GM12865 (cell line): ENCODE data around the gene IL17RE.

Experiments
- DNase-seq: peaks from one replicate; pipeline ENCODE4 v3.0.0; 2010; ENCODE audit warnings: low read depth
- H3K4me3 ChIP-seq: 2 replicates; pipeline ENCODE4 v1.5.1; 2011; ENCODE audit warnings: mild to moderate bottlenecking, low read depth, low read length, control low read depth
- TF ChIP-seq, protein P1 (sequence below): IDR thresholded peaks from 2 replicates; pipeline ENCODE4 v1.5.1; 2011; ENCODE audit warnings: low read length, control low read depth, low read depth, inconsistent platforms; ENCODE audit not compliant: insufficient read depth; ENCODE audit errors: missing control alignments

IL17RE gene

DNA sequence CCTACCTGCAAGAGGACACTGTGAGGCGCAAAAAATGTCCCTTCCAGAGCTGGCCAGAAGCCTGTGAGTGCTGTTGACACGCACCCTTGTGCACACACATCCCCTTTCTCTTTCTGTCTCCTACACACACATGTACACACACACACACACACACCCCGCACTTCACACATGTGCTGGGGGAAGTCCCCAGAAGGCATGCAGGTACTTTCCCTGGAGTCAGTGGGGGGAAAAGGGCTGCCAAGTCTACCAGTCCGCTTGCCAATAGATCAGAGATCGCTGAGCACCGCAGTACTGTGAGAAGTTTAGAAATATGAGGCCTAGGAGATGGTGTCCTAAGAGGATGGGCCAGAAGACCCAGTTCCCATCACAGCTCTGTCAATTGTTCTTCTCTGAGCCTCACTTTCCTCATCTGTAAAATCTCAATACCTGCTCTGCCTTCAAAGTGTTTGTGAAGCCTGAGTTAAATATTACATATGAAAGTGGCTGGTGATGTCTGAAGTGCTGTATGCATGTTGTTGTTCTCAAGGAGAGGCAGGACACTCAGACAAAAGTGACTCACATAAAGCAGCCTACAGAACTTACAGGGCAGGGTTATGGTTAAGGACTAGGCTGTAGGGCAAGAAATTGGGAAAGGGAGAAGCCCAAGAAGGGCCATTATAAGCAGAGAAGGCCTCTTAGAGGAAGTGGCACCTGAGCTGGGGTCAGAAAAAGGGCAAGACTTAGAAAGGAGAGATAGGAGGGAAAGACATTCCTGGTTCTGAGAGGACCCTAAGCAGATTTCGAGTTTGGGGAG lies 6.8 kb downstream of the IL17RE start:
- peak; percentile 47 for DNase-seq
- TF ChIP-seq, protein P1, sequence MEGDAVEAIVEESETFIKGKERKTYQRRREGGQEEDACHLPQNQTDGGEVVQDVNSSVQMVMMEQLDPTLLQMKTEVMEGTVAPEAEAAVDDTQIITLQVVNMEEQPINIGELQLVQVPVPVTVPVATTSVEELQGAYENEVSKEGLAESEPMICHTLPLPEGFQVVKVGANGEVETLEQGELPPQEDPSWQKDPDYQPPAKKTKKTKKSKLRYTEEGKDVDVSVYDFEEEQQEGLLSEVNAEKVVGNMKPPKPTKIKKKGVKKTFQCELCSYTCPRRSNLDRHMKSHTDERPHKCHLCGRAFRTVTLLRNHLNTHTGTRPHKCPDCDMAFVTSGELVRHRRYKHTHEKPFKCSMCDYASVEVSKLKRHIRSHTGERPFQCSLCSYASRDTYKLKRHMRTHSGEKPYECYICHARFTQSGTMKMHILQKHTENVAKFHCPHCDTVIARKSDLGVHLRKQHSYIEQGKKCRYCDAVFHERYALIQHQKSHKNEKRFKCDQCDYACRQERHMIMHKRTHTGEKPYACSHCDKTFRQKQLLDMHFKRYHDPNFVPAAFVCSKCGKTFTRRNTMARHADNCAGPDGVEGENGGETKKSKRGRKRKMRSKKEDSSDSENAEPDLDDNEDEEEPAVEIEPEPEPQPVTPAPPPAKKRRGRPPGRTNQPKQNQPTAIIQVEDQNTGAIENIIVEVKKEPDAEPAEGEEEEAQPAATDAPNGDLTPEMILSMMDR = no peak
- H3K4me3 ChIP-seq = no peak overlapping the region

DNA sequence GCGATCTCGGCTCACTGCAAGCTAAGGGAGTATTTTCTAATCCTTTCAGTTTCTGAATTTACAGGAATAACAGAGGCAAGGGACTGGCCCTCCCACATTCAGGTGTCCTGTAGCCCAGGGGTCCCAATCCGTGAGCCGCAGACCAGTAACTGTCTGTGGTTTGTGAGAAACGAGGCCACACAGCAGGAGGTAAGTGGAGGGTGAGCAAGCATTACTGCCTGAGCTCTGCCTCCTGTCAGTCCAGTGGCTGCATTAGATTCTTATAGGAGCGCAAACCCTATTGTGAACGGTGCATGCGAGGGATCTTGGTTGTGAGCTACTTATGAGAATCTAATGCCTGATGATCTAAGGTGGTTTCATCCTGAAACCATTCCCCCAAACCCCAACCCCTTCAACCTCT lies 9.2 kb downstream of the IL17RE start:
- no peak for DNase-seq
- H3K4me3 ChIP-seq = no peak overlapping the region
- TF ChIP-seq, protein P1 = no peak

DNA sequence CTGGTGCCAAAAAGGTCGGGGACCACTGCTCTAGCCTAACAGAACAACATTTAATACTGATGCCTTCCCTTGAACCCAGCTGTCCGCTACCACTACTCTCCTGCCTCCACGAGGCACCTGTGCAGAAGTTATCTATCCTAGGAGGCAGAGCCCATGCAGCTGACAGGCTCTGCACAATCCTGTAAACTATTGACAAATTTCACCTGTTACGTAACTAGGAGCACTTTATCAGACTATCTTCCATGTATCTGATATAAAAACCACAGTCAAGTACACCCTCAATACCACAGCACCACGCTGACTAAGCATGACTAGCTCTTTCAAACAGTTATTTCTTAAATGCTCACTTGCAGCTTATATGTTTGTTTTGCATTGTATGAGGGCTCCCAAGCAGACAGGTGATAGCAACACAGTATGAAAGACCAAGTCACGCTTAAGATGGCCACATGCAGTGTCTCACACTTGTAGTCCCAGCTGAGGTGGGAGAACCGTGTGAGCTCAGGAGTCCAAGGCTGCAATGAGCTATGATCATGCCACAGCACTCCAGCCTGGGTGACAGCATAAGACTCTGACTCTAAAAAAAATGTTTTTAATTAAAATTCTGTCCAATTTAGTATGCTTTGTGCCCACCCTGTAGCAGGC lies 9.8 kb downstream of the IL17RE start:
- DNase-seq = no peak
- H3K4me3 ChIP-seq = no peak overlapping the region
- TF ChIP-seq, protein P1 = no peak

DNA sequence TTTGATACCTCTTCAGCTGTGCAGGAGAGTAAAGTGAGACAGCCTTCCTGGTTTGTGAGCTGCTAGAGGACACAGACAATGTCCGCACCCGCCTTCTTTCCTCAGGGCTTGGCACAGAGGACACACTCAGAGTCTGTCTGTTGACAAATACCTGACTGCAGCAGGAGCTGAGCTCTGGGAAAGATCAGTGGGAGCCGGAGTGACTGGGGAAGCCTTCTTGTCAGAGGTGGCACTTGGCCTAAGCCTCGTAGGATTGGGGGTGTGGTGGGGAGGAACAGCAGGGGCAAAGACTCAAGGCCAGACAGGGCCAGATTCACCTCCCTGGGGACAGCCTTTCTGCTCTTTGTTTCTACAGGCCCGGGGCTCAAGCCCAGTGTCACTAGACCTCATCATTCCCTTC lies 11.0 kb downstream of the IL17RE start:
- no peak overlapping the region for H3K4me3 ChIP-seq
- TF ChIP-seq, protein P1 = no peak
- DNase-seq = no peak

DNA sequence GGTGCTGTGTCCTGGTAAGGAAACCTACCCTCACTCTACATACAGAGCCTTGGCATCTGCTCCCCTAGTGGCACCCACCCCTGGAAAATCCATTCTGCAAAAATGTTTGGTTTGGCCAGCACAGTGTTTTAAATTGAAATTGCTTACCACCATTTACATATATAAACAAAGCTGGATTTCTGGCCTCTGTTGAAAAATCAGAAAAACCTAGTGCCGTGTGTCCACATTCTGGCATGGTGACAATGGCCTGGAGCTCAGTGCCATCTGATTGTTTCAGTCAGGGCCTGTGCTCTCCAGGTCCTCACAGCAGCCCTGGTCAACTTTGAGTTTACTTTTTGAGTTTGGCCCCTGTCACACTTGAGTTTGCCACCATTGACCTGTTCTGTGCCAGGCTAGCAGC lies 11.4 kb downstream of the IL17RE start:
- no peak for DNase-seq
- TF ChIP-seq, protein P1 = no peak

DNA sequence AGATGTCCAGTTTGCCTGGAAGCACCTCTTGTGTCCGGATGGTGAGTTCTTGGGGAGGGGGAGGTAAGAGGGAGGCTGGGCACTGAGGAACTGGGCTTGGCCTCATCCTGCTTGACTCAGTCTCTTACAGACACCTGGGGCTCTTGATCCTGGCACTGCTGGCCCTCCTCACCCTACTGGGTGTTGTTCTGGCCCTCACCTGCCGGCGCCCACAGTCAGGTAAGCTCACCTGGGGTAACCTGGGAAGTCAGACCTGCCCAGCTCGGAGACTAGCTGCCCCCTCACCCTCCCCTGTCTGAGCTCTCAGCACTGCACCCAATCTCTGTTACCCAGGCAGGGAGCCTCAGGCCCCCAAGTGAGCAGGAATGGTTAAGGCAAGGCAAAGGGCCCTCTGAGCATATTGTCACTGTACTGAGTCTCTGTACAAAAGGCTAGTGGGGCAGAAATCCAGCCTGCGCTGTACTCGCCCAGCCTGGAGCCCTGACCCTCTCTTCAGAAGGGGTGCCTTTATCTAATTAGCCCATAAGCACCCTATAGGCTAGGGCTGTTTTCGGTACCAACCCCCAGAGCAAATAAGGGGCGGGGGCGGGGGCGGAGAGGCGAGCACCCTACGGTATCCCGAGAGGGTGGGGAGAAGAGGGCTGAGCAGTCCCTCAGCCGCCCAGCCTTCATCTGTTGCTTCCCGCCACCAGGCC lies 12.1 kb downstream of the IL17RE start:
- peak overlapping the region; percentile 39 for H3K4me3 ChIP-seq
- DNase-seq = peak; percentile 38
- TF ChIP-seq, protein P1 = no peak

More for the DNA sequence above, 11.4 kb downstream of the IL17RE start:
- H3K4me3 ChIP-seq = no peak overlapping the region
